HEK293T (cell line): ENCODE results near the gene CPEB4.

Source experiments
- BHLHE40 ChIP-seq: fragments of 450-650 bp; IDR thresholded peaks from 2 replicates; pipeline ENCODE4 v1.6.1; 2016; ENCODE audit warnings: mild to moderate bottlenecking, moderate library complexity, borderline replicate concordance
- SUZ12 ChIP-seq: fragments of 450-650 bp; IDR thresholded peaks from 2 replicates; pipeline ENCODE4 v1.6.1; 2016; ENCODE audit warnings: mild to moderate bottlenecking

- no peak for TF ChIP-seq BHLHE40
- no peak for TF ChIP-seq SUZ12
Measured at GRCh38 chr5:173920866-173921555, 32.9 kb downstream of the CPEB4 start.
